Upper lobe of right lung (tissue), 1 donor: ENCODE results near the gene GPR158. TPM values are rescaled to one million over a fixed set of nuclear protein-coding genes. Genes with fewer than 3 reads are reported as not detected.

Source experiments
- ATAC-seq: fragments of 200-7000 bp; cut with Tn5 transposase; one replicate; pipeline ENCODE4 v1.9.1; 2020; ENCODE audit warnings: mild to moderate bottlenecking, moderate library complexity
- DNase-seq: peaks from one replicate; pipeline ENCODE4 v3.0.0-alpha.2; 2020
- H3K27ac ChIP-seq: fragments of 200-600 bp; one replicate; pipeline ENCODE4 v1.8.0; 2022
- H3K27me3 ChIP-seq: fragments of 200-600 bp; one replicate; pipeline ENCODE4 v1.8.0; 2022; ENCODE audit warnings: mild to moderate bottlenecking
- H3K36me3 ChIP-seq: fragments of 200-600 bp; one replicate; pipeline ENCODE4 v1.8.0; 2022
- H3K4me1 ChIP-seq: fragments of 200-600 bp; one replicate; pipeline ENCODE4 v1.8.0; 2022
- H3K4me3 ChIP-seq: fragments of 200-600 bp; one replicate; pipeline ENCODE4 v1.8.0; 2022; ENCODE audit warnings: mild to moderate bottlenecking
- H3K9me3 ChIP-seq: fragments of 200-600 bp; one replicate; pipeline ENCODE4 v1.8.0; 2022
- CTCF ChIP-seq: fragments of 200-600 bp; IDR thresholded peaks from one replicate; pipeline ENCODE4 v1.8.0; 2022; ENCODE audit warnings: antibody characterized with exemption
- intact Hi-C: fragments of 100-400 bp; cut with DNase I; formaldehyde crosslinking; loops from one replicate; pipeline ENCODE4 v1.11.0; 2022
- total RNA-seq: library from RNA; stranded (reverse); fragmentation: NEBNext Ultra II Directional; extraction: Animal tissue kit (Norgen Biotek cat#: 25700); gene quantifications from one replicate; pipeline ENCODE4 v1.2.1, GENCODE V29; 2021
- donor health status: DM: no; HTN: yes; CAD: no; lungs with severe emphysema.

Gene GPR158
- total RNA-seq, 1 donor from 2014 or later = not detected

DNA sequence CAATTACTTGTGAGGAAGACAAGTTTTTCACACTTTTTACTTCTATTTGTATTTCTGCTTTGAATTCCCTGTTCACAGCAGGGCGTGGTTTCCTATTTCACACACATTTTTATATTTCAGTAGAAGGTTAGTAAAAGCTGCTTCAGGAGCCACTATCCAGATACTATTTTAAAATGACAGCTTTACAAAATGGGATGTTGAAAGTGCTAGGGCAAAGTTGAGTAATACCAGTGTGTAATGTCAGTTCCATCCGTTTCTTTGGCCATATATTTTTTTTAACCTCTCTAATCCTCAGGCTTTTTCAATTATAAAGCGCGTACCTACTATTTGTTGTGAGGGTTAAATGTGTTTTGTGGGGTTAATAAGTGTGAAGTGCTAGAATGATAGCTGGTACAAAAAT lies 276.6 kb downstream of the GPR158 start:
- Histone ChIP-seq H3K27ac (no peak overlapping the region), H3K36me3 (no peaks in the 10 kb centered on the region), H3K27me3 (no peaks in the 10 kb centered on the region), H3K9me3 (peaks cover 5% of the 10 kb centered on the region), H3K4me3 (no peak overlapping the region), H3K4me1 (no peaks in the 10 kb centered on the region)
- TF ChIP-seq CTCF = no peak
- intact Hi-C loops = no loop called here
- no peak for DNase-seq
- no peak for ATAC-seq

GRCh38 chr10:25453619-25454018 lies 278.8 kb downstream of the GPR158 start:
- DNase-seq (no peak), ATAC-seq (no peak)
- Histone ChIP-seq H3K9me3 (peaks cover 5% of the 10 kb centered on the region), H3K36me3 (no peaks in the 10 kb centered on the region), H3K27ac (no peak overlapping the region), H3K4me1 (no peaks in the 10 kb centered on the region), H3K4me3 (no peak overlapping the region), H3K27me3 (no peaks in the 10 kb centered on the region)
- intact Hi-C loops = no loop called here
- TF ChIP-seq CTCF = no peak

GRCh38 chr10:25455980-25456567 lies 281.3 kb downstream of the GPR158 start:
- Histone ChIP-seq H3K9me3 (peaks cover 5% of the 10 kb centered on the region), H3K4me1 (no peaks in the 10 kb centered on the region), H3K4me3 (no peak overlapping the region), H3K27ac (no peak overlapping the region), H3K36me3 (no peaks in the 10 kb centered on the region), H3K27me3 (no peaks in the 10 kb centered on the region)
- no peak for TF ChIP-seq CTCF
- DNase-seq (no peak), ATAC-seq (no peak)
- intact Hi-C loops = no loop called here

- no peaks in the 10 kb centered on the region for H3K36me3 ChIP-seq
- H3K27me3 ChIP-seq = no peaks in the 10 kb centered on the region
- TF ChIP-seq CTCF = no peak
- DNase-seq (no peak), ATAC-seq (no peak)
- H3K4me3 ChIP-seq = no peak overlapping the region
- H3K4me1 ChIP-seq = no peaks in the 10 kb centered on the region
- peaks cover 5% of the 10 kb centered on the region for H3K9me3 ChIP-seq
- no peak overlapping the region for H3K27ac ChIP-seq
- intact Hi-C loops = no loop called here
Measured at GRCh38 chr10:25457552-25457951, 282.8 kb downstream of the GPR158 start.

DNA sequence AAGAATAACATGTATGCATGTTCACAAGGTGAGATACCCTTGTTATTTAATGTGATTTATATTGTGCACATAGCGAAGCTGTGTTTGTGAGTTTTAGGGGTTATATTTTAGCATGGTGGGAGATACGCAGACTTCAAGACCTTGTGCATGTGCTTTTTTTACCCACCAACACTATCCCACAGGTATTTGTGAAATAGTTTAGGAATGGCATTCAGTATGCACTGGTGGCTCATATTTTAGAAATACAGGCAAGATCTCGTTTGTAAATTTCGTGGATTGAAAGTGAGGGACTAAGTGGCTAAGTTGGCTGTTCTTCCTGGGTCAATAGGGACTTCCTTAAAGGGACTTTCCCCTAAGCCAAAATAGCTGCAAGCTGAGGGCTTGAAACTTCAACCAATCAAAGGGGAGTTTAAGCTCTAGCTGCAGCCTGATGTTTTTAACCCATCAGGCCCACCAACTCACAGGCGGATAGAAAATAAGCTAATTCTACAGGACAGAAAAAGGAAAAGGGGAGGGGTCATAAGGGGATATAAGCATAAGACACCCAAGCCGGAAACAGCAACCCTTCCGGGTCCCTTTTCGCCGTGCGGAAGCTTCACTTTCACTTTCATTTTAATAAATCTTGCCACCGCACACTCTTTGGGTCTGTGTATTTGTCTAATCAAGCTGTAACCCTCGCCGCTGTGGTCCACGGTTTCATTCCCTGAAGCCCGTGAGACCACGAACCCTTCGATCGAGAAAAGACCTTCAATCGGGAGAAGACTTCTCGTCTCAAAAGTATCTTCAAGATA lies 291.0 kb downstream of the GPR158 start:
- no peak for ATAC-seq
- H3K4me1 ChIP-seq = no peaks in the 10 kb centered on the region
- no peak for DNase-seq
- H3K36me3 ChIP-seq = no peaks in the 10 kb centered on the region
- no peak for TF ChIP-seq CTCF
- no peak overlapping the region for H3K4me3 ChIP-seq
- no peak overlapping the region for H3K27ac ChIP-seq
- intact Hi-C loops = no loop called here
- no peaks in the 10 kb centered on the region for H3K27me3 ChIP-seq
- no peaks in the 10 kb centered on the region for H3K9me3 ChIP-seq
